HG03432 (cell line): Measurements from ENCODE around the gene GBE1.

Experiments
- ATAC-seq: cut with Tn5 transposase; IDR thresholded peaks from one replicate; pipeline ENCODE4 v1.9.1; 2021; ENCODE audit warnings: mild to moderate bottlenecking, moderate library complexity; ENCODE audit not compliant: unreplicated experiment

GBE1 gene

DNA sequence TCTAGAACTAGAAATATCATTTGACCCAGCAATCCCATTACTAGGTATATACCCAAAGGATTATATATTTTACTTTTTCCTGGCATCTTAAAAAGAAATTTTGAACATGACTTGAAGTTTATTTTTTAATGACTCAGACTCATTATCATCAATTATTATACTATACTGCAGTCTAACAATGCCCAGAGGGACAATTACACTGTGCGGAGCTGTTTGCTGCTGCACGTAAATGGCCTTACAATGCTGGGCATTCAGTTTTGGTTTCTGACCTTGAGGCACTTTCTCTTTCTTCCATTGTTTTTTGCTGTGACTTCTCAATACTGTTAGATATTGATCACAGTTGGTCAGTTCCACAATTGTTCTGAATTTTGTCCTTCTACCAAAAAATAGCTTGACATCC, 128.8 kb downstream of the GBE1 start:
- ATAC-seq, result no peak

DNA sequence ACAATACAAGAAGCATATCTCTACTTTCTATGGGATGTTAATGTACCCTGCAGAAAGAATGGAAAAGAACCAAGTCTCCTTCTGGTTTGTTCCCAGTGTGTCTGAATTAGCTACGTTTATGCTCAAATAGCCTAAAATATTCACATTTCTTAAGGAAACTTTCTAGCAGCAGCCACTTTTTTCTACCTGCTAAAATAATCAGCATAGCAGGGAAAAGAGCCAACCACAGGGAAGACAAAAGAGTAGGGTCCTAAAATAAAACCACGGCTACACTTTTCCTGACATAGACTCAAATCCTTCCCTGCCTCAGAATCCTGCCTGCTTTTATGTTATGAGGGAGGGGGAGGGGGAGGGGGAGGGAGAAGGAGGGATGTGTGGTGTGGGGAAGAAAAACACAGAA, 136.7 kb downstream of the GBE1 start:
- ATAC-seq, result no peak

DNA sequence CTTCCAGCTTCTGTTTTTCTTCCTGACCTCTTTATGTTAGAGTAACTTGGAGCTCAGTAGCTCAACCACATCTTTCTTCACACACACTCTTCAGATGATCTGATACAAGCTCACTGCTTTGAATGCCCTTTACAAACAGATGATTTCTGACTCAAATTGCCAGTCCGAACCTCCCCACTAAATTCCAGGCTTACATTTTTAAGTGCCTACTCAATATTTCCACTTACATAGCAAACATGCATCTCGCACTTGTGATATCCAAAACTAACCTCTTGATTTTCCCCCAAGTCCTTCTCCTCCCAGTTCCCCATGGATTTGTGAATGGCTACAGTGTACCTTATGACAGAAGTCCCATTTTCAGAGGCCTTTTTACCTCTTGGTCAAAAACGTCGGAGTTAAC, 139.1 kb downstream of the GBE1 start:
- ATAC-seq, result no peak

DNA sequence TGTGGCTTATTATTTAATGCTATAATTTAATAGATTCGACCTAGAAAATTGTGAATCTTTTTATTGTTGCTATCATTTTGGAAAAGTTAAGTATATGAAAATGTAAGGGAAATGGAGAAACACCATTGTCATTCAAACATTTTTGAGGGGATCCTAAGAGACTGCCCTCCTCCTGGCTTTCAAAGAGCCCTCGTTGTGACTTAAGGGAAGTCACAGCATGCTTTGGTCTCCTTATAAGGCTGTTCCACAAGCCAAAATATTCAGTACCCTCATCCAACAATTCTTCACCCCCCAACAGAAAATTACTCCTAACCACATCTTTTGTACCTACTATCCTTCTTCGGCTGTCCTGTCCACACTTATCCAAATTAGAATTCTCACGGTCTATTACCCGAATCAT, 140.2 kb downstream of the GBE1 start:
- ATAC-seq, result no peak

DNA sequence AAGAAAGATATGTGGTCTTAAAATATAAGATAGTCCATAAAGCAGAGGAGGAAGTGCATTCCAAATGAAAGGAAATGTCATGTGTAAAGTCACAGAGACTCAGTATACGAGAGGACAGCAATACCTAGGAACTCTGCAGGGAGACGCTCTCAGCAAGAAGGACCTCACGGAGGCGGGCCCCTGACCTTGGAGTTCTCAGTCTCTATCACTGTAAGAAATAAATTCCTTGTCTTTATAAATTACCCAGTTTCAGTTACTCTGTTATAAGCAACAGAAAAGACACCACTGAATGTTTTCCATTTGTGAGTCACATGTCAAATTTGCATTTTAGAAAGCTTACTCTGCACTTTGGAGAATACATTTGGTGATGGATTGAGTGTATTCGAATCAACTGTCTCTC, 140.6 kb downstream of the GBE1 start:
- ATAC-seq, result no peak

DNA sequence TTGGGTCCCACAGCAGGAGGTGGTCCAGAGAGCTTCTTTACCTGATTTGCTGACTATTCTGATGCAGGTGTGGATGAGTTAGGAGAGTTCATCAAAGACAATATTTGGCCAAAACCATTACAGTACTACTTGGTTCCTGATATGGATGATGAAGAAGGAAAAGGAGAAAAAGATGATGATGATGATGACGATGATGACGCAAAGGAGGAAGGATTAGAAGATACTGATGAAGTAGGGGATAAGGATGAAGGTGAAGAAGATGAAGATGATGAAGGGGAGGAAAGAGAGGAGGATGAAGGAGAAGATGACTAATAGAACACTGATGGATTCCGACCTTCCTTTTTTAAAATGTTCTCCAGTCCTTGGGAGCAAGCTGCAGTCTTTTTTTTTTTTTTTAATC, 148.7 kb downstream of the GBE1 start:
- no peak for ATAC-seq

DNA sequence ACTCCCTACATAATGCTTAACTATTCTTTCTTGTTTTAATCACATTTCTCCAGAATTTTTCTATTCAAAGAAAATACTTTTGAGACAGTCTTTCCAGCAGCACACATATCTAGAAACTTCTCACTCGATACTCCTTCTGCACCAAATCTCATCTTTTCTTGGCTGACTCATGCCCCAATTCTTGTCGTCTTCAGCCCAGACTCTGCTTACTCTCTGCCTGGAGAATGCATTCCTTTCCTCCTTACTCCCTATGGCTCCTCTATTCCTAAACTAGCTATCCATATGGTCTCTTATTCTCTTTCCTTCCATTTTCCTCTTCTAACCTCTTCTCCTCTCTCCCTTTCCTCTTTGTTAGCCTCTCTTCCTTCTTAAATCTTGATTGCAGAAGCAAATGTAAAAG, 158.7 kb downstream of the GBE1 start:
- ATAC-seq, result no peak

DNA sequence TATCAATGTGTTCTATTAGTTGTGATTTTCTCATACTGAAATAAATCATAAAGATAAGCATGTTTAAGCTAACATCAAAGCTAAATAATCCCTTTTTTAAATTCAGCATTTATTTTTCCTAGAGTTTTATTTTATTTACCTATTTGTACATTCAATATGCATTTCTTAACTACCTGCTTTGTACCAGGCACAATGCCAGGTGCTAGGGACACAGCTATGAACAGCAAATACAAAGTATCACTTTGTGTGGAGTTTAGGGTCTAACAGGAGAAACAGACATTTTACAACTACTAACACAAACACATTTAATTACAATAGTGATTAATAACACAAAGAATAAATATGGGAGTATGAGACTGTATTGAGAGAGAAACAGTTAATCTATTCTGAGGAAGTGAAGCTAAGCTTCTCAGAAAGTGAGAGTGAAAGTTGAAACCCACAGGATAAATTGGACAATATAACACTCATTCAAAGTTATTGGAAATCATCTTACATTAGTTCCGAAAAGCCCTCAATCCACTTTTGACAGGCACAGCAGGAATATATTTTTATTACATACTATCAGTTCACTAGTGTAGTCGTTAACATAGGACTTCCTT, 159.6 kb downstream of the GBE1 start:
- ATAC-seq, result peak; percentile 50

DNA sequence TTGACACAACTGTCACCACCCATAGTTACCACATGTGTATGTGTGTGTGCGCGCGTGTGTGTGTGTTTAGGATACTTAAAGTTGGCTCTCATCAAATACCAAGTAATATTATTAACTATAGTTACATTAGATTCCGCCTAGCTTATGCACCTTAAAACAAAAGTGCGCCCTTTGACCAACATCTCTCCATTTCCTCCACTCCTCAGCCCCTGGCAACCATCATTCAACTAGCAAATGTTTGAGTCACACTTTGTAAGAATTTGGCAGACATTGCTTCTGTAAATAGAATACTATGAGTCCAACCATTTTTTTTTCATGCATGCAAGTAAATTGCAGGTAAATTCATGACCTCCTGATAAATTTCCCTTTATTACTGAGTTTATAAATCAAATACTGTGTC, 169.3 kb downstream of the GBE1 start:
- ATAC-seq, result no peak

DNA sequence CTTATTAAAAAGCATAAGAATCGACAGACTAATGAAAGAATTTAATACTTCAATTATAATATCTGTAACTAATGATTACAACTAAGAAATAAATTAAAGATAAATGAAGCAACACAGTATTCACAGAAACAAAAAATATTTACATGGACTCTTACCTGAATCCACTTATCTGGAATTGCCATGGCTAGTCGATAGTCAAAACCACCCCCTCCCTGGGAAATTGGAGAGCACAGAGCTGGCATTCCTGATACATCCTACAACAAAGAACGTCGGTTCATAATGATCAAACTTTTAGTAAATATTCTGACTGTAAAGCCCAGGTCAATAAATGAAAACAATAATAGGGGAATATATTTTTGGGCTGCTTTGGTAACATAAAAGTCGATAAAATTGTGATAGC, 175.5 kb downstream of the GBE1 start:
- ATAC-seq, result no peak

DNA sequence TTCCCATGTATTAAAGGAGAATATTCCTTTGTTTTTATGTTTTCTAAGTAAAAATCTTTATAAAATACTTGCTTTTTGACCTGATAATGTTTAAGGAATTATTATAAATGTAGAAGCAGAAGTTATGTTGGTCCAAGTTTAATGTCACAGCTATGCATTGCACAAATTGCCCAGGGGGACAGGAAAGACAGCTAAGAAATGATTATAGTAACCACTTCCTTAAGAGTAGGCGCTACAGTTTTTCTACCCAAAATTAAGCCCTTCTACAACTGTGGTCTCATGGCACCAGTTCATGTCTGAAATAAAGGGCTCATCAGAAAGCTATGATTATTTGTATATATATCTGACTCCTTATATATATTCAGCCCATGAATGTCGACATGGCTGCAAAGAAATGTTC, 176.4 kb downstream of the GBE1 start:
- no peak for ATAC-seq

DNA sequence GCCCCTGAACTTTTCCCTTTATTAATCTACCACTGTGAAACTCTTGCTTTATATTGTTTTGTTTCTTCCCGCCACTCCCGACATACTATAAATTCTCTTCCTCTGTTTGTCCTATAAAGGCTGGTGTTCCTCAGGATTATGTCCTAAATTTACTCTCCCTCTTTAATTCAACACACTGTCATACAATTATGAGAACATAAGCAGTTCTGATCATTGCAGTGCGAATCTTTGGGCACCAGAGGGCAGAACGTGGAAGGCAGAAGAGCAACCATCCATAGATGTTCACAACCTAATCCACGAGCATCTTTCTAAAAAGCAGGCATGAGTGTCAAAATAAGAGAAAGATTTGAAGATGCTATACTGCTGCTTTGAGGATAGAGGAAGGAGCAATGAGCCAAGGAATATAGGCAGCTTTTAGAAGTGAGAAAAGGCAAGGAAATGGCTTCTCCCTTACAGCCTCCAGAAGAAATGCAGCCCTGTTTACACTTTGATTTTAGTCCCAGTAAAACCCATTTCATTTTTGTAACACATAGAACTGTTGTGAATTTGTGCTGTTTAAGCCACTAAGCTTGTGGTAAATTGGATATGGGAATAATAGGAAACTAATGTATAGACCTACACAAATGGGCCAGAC, 179.4 kb downstream of the GBE1 start:
- ATAC-seq, result peak; percentile 80

DNA sequence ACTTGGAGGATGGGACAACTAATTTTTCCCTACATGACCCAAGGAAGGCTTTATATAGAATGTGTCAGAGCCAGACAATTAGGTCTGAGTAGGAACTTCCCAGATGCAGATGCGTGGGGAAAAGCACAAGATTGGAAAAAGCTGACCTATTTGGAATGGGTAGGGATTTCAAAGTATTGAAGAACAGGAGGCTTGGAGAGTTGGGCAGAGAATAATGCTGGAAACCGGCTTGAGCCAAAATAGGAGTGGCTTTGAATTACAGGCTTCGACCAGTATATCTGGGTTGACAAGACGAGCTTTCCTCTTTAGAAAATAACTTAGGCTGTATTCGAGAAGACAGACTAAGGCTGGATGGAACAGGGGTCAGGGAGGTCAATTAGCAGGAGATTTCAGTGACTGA, 181.1 kb downstream of the GBE1 start:
- no peak for ATAC-seq

DNA sequence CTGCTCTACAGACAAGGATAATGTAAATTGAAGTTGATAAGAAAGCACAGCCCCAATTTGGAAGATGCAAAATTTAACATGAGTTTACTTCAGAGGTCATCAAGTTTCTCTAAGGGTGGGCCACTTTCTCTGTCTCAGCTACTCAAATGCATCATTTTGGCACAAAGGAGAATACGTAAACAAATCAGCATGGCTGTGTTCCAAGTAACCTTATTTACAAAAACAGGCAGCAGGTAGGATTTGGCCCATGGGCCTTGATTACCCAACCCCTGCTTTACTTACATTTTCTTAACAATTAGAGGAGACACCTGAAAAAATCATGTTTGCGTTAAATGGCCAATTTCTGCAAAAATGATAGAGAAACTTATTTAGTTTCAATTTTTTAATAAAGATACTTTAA, 181.7 kb downstream of the GBE1 start:
- no peak for ATAC-seq

DNA sequence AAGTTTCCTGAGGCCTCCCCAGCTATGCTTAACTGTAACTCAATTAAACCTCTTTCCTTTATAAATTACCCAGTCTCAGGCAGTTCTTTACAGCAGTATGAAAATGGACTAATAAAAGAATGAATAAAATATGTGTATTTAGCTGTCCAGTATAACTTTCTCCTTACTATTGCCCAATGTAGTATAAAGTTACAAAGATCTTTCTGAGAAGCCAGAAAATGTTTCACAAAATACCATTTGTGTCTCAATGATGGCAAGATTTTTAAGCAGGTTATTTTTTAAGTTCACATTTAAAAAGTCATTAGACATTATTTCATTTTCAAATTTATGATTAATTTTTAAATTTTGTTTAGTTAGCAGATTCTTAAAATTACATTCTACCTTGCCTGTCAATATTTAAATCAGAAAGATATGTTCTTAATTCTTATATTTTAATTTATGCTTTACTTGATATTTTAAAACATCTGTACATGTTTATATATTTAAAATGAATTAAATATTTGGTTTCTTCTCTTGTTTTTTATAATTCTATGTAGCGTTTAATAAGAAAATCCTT, 189.2 kb downstream of the GBE1 start:
- no peak for ATAC-seq

DNA sequence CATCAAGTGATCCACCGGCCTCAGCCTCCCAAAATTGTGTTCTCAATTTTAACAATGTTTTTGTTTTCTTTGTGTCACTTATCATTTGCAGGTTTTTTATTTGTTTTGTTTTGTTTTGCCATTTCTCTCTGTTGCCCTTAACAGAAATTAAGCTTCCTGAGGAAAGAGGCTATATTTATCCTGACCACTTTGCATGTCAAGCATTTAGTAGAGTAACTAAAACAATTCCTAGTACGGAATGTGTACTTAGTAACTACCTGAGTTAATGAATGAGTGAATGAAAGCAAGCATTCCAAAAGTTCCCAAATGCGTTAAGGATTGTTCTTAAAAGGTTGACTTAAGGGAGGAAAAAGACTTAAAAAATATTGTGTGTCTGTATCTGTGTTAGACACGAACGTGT, 193.1 kb downstream of the GBE1 start:
- ATAC-seq, result no peak

DNA sequence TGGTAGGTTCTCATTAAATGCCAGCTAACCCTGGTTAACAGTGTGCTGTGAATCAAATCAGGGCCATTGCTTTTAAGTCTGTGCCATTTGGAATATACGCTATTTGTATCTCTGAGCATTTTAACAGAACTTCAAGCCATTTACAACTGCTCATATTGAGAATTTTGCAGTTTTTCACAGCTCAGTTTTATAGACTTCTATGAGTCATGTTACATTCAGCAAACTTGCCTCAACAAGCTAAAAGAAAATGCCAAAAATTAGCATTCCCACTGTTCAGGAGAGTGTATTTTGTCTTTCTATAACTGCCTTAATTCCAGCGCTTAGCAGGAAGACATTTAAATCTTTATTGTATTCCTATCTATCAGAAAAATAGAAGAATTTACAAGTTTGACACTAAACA, 196.4 kb downstream of the GBE1 start:
- ATAC-seq, result no peak

DNA sequence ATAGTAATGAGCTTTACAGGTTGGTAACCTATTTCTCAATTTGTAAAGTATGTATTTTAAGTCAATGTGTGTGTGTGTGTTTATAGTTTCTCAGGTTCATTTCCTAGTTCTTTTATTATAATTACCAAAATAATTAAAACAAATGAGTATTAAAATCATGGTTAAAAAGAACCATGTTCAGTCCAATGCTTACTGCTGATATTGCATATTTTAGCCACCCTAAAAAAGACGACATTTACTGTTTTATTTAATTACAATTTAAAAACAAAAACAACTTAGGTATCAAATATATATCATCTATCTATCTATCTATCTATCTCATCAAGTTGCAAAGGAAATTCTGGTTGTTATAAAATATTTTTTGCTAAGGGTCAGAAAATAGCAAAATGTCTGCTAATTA, 203.3 kb downstream of the GBE1 start:
- ATAC-seq, result no peak

DNA sequence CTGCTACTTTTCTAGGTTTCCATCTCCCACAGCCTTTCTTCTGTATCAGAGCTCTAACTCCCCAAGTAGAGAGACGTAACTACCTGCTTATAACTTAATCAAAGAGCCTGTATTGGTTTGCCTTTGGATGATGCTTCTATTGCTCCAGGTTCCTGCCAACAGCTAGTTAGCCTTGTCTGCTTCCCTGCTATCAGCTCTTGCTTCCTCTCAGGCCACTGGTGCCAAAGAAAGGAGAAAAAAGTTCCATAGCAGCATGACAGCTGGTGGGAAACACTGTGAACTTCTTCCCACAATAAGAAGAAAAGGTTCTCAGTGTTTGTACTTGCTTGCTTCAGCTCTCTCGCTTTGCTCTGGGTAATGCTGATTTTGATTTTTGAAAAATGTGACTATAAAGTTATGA, 206.6 kb downstream of the GBE1 start:
- no peak for ATAC-seq

DNA sequence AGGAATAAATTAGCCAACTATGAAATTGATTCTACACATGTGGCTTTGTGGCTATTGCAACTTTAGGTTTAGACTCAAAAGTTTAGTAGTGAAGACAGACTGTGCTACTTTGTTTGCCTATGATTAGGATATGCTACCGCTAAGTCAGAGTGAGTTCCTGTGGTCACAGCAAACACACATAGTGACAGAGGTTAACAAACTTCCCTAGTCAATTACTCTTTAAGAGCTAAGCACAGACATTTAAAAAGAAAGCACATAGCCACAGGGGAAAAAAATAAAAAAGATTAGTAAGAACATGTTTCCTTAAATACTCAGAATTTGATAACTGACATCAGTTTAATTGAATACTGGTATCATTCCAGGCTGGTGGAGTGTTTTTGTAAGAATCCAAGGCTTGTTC, 207.1 kb downstream of the GBE1 start:
- no peak for ATAC-seq

DNA sequence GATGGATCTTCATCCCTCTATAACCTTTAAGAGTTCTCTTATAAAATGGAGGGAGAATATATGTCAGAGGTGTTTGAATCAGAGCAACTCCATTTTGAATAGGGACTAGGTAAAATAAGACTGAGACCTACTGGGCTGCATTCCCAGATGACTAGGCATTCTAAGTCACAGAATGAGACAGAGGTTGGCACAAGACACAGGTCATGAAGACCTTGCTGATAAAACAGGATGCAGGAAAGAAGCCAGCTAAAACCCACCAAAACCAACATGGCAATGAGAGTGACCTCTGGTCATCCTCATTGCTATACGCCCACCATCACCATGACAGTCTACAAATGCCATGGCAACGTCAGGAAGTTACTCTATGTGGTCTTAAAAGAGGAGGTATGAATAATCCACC, 211.0 kb downstream of the GBE1 start:
- no peak for ATAC-seq

DNA sequence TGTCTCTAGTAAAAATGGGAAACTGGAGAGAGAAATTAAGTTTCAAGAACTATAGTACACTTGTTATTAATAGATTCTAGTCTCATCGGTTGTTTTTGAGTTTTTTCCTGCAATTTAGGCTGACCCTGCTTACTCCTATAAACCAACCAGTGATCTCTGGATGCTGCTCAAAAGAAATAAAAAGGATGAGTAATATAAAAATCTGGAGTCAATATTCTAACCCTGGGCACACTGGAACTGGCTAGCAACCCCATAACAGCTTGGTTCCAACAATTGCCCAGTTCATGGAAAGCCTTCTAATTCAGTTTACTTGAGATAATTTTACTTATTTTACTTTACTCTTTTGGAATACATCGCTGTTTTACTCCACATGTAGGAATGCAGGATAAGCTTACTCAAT, 211.6 kb downstream of the GBE1 start:
- no peak for ATAC-seq

DNA sequence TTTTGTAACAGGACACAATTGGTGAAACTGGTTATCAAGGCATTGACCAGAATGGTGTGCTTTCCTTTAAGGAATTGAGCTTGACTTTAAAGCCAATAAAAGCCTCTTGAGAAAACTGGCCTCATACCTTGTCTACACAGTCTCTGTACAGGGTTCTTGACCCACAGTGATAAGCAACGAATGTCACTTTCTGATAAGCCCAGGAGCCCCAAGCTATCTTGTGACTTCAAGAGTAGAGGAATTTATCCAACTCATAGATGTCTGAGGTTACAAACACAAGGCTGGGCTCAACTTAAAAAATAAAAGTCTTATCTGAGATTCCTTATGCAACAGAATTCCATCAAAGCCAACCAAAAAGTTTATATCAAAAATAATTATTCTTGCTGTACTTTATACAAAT, 212.1 kb downstream of the GBE1 start:
- ATAC-seq, result no peak
